Measurements from ENCODE around the gene KRTAP5-5. TPM values are rescaled to one million over a fixed set of nuclear protein-coding genes. Genes with fewer than 3 reads are reported as not detected.

The KRTAP5-5 gene
- total RNA-seq, 1 experiment from 2014 or later: not detected

DNA sequence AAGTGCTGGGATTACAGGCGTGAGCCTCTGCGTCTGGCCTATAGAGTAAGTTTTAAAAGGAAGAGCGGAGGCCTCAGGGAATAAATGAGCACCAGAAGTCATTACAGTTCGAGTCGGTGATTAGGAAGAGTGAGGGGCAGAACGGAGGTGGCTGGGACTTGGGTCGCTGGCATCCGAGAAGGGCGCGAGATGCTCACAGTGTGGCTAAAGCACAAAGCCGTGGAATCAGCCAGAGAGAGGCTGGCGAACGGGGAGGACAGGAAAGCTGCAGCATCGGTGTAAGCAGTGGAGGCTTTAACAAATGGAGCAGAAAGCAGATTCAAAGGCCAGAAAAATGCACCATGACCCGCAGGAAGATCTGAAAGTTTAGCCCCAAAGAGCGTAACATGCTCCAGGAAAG is 5.0 kb upstream of the KRTAP5-5 start:
- H3K27me3 ChIP-seq (replicated peaks): no peaks in the 10 kb centered on the region; the same call in 1 of the 2 replicates
- no peaks in the 10 kb centered on the region for H3K4me1 ChIP-seq (replicated peaks)
- no peak for DNase-seq (ENCODE audit: low read depth in 1 of 2, low spot score in 2 of 2)
- no peaks in the 10 kb centered on the region for H3K36me3 ChIP-seq
- H3K9me3 ChIP-seq (replicated peaks): no peaks in the 10 kb centered on the region
- no peak overlapping the region for H3K4me3 ChIP-seq
- no peak overlapping the region for H3K27ac ChIP-seq

DNA sequence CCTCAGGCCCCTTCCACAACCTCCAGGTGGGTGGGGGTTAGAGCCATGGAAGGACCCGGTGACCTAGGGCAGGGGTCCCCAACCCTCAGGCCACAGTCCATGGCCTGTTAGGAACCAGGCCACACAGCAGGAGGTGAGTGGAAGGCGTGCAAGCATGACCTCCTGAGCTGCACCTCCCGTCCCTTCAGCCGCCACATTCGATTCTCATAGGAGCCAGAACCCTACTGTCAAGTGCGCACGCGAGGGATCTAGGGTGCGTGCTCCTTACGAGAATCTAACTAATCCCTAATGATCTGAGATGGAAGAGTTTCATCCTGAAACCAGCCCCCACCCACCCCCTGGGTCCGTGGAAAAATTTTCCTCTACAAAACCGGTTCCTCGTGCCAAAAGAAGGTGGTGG is 4.0 kb upstream of the KRTAP5-5 start:
- no peaks in the 10 kb centered on the region for H3K4me1 ChIP-seq (replicated peaks)
- no peak overlapping the region for H3K4me3 ChIP-seq
- H3K36me3 ChIP-seq: no peaks in the 10 kb centered on the region
- no peak for DNase-seq (ENCODE audit: low read depth in 1 of 2, low spot score in 2 of 2)
- H3K27me3 ChIP-seq (replicated peaks): no peaks in the 10 kb centered on the region; the same call in 1 of the 2 replicates
- H3K27ac ChIP-seq: no peak overlapping the region
- no peaks in the 10 kb centered on the region for H3K9me3 ChIP-seq (replicated peaks)

DNA sequence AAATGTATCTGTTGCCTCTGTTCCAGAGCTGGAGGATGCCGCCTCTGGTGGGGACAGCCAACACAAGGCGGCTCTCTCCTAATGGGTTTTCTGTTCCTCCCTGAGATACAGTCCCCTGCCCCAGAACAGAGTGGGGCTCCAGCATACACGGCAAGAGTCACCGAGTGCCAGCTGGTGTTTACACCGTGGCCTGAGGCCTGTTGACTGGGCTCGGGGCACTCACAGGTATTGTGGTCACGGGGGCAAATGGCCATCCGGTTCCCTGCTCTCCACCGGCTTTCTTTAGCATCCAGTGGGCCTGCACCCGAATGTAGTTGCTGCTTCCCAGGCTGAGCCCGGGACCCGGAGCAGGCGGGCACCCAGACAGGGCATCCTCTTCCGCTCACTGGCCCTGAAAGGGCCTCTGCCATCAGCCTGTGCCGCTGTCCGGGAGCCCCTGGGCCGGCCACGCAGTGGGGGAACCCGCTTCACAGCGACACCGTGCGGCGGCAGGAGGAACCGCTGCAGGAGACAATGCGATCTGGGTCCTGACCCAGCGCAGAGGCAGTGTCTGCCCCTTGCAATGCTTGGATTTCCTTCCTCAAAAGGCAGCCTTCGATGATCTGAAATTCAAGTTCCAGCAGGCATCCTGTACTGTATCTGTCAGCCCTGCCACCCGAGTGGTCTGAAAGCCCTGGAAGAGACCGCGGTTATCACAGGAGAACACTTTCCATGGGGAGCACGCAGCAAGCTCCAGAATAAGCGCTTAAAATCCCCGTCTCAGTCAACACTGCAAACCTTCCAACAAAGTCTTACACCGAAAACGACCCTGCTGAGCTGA is 859 bp upstream of the KRTAP5-5 start:
- no peaks in the 10 kb centered on the region; the same call in 1 of the 2 replicates for H3K27me3 ChIP-seq (replicated peaks)
- no peak for DNase-seq (ENCODE audit: low read depth in 1 of 2, low spot score in 2 of 2)
- no peaks in the 10 kb centered on the region for H3K9me3 ChIP-seq (replicated peaks)
- H3K4me3 ChIP-seq: no peak overlapping the region
- H3K27ac ChIP-seq: no peak overlapping the region
- no peaks in the 10 kb centered on the region for H3K4me1 ChIP-seq (replicated peaks)
- H3K36me3 ChIP-seq: no peaks in the 10 kb centered on the region

- Histone ChIP-seq H3K4me1 (replicated peaks) (no peaks in the 10 kb centered on the region), H3K4me3 (no peak overlapping the region), H3K36me3 (no peaks in the 10 kb centered on the region), H3K27ac (no peak overlapping the region), H3K9me3 (replicated peaks) (no peaks in the 10 kb centered on the region), H3K27me3 (replicated peaks) (no peaks in the 10 kb centered on the region; the same call in 1 of the 2 replicates)
- no peak for DNase-seq (ENCODE audit: low read depth in 1 of 2, low spot score in 2 of 2)
These were observed 696 bp downstream of the KRTAP5-5 start for GRCh38 chr11:1630271-1630670.

GRCh38 chr11:1631066-1631568 is 1.5 kb downstream of the KRTAP5-5 start:
- no peak overlapping the region for H3K27ac ChIP-seq
- H3K27me3 ChIP-seq (replicated peaks): no peaks in the 10 kb centered on the region; the same call in 1 of the 2 replicates
- DNase-seq (ENCODE audit: low read depth in 1 of 2, low spot score in 2 of 2): no peak
- no peaks in the 10 kb centered on the region for H3K4me1 ChIP-seq (replicated peaks)
- H3K36me3 ChIP-seq: no peaks in the 10 kb centered on the region
- H3K4me3 ChIP-seq: no peak overlapping the region
- H3K9me3 ChIP-seq (replicated peaks): no peaks in the 10 kb centered on the region

- no peaks in the 10 kb centered on the region; the same call in 1 of the 2 replicates for H3K27me3 ChIP-seq (replicated peaks)
- no peaks in the 10 kb centered on the region for H3K9me3 ChIP-seq (replicated peaks)
- no peak overlapping the region for H3K4me3 ChIP-seq
- no peak overlapping the region for H3K27ac ChIP-seq
- no peak for DNase-seq (ENCODE audit: low read depth in 1 of 2, low spot score in 2 of 2)
- no peaks in the 10 kb centered on the region for H3K4me1 ChIP-seq (replicated peaks)
- no peaks in the 10 kb centered on the region for H3K36me3 ChIP-seq
These were observed 2.6 kb downstream of the KRTAP5-5 start for GRCh38 chr11:1632053-1632714.

- H3K27ac ChIP-seq: no peak overlapping the region
- no peaks in the 10 kb centered on the region for H3K9me3 ChIP-seq (replicated peaks)
- H3K27me3 ChIP-seq (replicated peaks): no peaks in the 10 kb centered on the region
These were observed 4.3 kb downstream of the KRTAP5-5 start for GRCh38 chr11:1633864-1634263.

DNA sequence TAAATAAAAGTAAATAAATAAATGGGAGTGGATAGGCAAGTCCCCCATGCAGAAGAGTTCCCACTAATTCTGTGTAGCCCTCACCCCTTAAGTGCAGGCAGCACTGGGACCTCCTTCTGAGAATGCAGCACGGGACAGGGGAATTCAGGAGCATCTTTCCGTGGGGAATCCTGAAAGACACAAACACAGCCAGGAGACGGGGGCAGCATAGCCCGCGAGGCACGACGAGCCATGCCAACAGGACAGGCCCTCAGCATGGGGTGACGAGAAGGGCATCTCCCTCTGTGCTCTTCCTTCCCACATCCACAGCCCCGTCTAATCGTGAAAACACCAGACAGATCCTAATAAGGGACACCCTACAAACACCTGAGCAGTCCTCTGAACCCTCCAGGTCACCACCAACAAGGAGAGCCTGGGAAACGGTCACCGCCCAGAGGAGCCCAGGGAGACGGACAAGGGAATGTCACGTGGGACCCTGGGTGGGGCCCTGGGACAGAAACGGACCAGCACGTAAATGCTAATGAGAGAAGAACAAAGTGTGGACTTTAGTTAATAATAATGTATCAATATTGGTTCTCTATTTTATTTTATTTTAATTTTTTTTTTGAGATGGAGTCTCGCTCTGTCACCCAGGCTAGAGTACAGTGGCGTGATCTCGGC is 6.8 kb downstream of the KRTAP5-5 start:
- no peaks in the 10 kb centered on the region for H3K27me3 ChIP-seq (replicated peaks)
- no peaks in the 10 kb centered on the region for H3K36me3 ChIP-seq

More at GRCh38 chr11:1633864-1634263, 4.3 kb downstream of the KRTAP5-5 start:
- Histone ChIP-seq H3K36me3 (no peaks in the 10 kb centered on the region), H3K4me3 (no peak overlapping the region), H3K4me1 (replicated peaks) (no peaks in the 10 kb centered on the region)
- no peak for DNase-seq (ENCODE audit: low read depth in 1 of 2, low spot score in 2 of 2)

GRCh38 chr11:1637628-1638027 is 8.1 kb downstream of the KRTAP5-5 start:
- Histone ChIP-seq H3K4me1 (replicated peaks) (no peaks in the 10 kb centered on the region), H3K27me3 (replicated peaks) (no peaks in the 10 kb centered on the region)

More for the DNA sequence above, 6.8 kb downstream of the KRTAP5-5 start:
- no peak overlapping the region for H3K4me3 ChIP-seq
- H3K4me1 ChIP-seq (replicated peaks): no peaks in the 10 kb centered on the region
- no peak for DNase-seq (ENCODE audit: low read depth in 1 of 2, low spot score in 2 of 2)
- no peak overlapping the region for H3K27ac ChIP-seq
- H3K9me3 ChIP-seq (replicated peaks): no peaks in the 10 kb centered on the region

DNA sequence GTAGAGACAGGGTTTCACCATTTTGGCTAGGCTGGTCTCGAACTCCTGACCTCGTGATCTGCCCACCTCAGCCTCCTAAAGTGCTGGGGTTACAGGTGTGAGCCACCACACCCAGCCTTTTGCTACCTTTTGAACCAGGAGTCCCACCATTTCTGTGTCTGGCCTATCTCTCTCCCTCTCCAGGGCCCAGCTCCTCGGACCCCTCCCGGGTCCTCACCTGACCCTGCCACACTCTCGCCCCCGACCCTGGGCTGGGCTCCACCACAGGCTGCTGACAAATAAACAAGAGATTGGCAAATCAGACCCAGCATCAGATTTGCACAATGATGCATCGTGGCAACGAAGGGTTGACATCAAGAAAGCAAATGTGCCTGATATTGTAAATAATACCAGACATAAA is 8.8 kb downstream of the KRTAP5-5 start:
- no peak overlapping the region for H3K27ac ChIP-seq
- H3K9me3 ChIP-seq (replicated peaks): no peaks in the 10 kb centered on the region
- H3K36me3 ChIP-seq: no peaks in the 10 kb centered on the region
- H3K4me1 ChIP-seq (replicated peaks): no peaks in the 10 kb centered on the region
- no peaks in the 10 kb centered on the region for H3K27me3 ChIP-seq (replicated peaks)
- no peak for DNase-seq (ENCODE audit: low read depth in 1 of 2, low spot score in 2 of 2)
- H3K4me3 ChIP-seq: no peak overlapping the region

More at GRCh38 chr11:1637628-1638027, 8.1 kb downstream of the KRTAP5-5 start:
- H3K27ac ChIP-seq: no peak overlapping the region
- no peaks in the 10 kb centered on the region for H3K9me3 ChIP-seq (replicated peaks)
- no peak overlapping the region for H3K4me3 ChIP-seq
- DNase-seq (ENCODE audit: low read depth in 1 of 2, low spot score in 2 of 2): no peak
- H3K36me3 ChIP-seq: no peaks in the 10 kb centered on the region

- no peak for DNase-seq (ENCODE audit: low read depth in 1 of 2, low spot score in 2 of 2)
- H3K4me3 ChIP-seq: no peak overlapping the region
- no peaks in the 10 kb centered on the region for H3K36me3 ChIP-seq
- H3K9me3 ChIP-seq (replicated peaks): no peaks in the 10 kb centered on the region
- H3K4me1 ChIP-seq (replicated peaks): no peaks in the 10 kb centered on the region
- H3K27ac ChIP-seq: no peak overlapping the region
- H3K27me3 ChIP-seq (replicated peaks): no peaks in the 10 kb centered on the region
These were observed 9.6 kb downstream of the KRTAP5-5 start for GRCh38 chr11:1639102-1639620.

DNA sequence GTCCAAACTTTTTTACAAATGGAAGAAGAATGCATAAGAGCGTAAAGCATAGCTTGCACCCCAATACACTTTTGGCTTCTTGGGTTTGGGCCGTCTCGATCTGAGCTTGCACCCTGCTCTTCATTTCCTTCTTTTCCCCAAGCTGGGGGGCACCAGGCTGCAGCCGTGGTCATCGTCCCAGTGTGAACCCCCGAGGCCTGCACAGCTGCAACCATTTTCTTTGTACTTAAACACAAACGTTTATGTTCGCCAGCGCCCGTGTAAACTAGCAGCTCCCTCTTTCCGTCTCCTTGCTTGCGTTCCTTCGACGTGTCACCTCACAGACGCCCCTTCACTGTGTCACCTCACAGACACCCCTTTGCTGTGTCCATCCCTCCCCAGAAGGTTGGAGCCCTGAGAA is 10.1 kb downstream of the KRTAP5-5 start:
- no peak for DNase-seq (ENCODE audit: low read depth in 1 of 2, low spot score in 2 of 2)
- no peaks in the 10 kb centered on the region for H3K4me1 ChIP-seq (replicated peaks)
- no peak overlapping the region for H3K4me3 ChIP-seq
- H3K36me3 ChIP-seq: no peaks in the 10 kb centered on the region
- no peaks in the 10 kb centered on the region for H3K9me3 ChIP-seq (replicated peaks)
- no peak overlapping the region for H3K27ac ChIP-seq
- H3K27me3 ChIP-seq (replicated peaks): no peaks in the 10 kb centered on the region

- no peak for DNase-seq (ENCODE audit: low read depth in 1 of 2, low spot score in 2 of 2)
- no peak overlapping the region for H3K4me3 ChIP-seq
- no peaks in the 10 kb centered on the region for H3K27me3 ChIP-seq (replicated peaks)
- H3K27ac ChIP-seq: no peak overlapping the region
- H3K36me3 ChIP-seq: no peaks in the 10 kb centered on the region
- H3K4me1 ChIP-seq (replicated peaks): no peaks in the 10 kb centered on the region
- H3K9me3 ChIP-seq (replicated peaks): no peaks in the 10 kb centered on the region
These were observed 10.7 kb downstream of the KRTAP5-5 start for GRCh38 chr11:1640076-1640946.
